Heart left ventricle (tissue), 16 donors: ENCODE results near the gene HELZ. TPM values are rescaled to one million over a fixed set of nuclear protein-coding genes. Genes with fewer than 3 reads are reported as not detected.

ENCODE experiments used
- ATAC-seq, 4 donors: fragments of 200-7000 bp; cut with Tn5 transposase; one replicate each; pipeline ENCODE4 v1.9.1; 2020 to 2022; ENCODE audit warnings: moderate library complexity in 4 of 4, mild to moderate bottlenecking in 3 of 4, moderate number of reproducible peaks in 1 of 4
- DNase-seq, 5 donors: peaks; one replicate each; pipeline ENCODE4 v3.0.0-alpha.2; 2020
- H3K27ac ChIP-seq, 12 donors: fragments of 200-600 bp; sonication (generic) in 4 of 12; one replicate each; pipeline versions ENCODE4 v1.5.0 to v1.8.0; 2016 to 2022; ENCODE audit warnings: mild to moderate bottlenecking in 2 of 12
- H3K27me3 ChIP-seq, 9 donors: fragments of 200-600 bp; sonication (generic) in 2 of 9; one replicate each; pipeline versions ENCODE4 v1.5.1 to v1.8.0; 2016 to 2022; ENCODE audit warnings: mild to moderate bottlenecking in 3 of 9
- H3K36me3 ChIP-seq, 9 donors: fragments of 200-600 bp; sonication (generic) in 2 of 9; one replicate each; pipeline versions ENCODE4 v1.5.0 to v1.8.0; 2018 to 2022; ENCODE audit warnings: mild to moderate bottlenecking in 2 of 9
- H3K4me1 ChIP-seq, 12 donors: fragments of 200-600 bp; sonication (generic) in 4 of 12; one replicate each; pipeline versions ENCODE4 v1.5.0 to v1.8.0; 2016 to 2022; ENCODE audit warnings: mild to moderate bottlenecking in 3 of 12
- H3K4me3 ChIP-seq, 12 donors: fragments of 200-600 bp; sonication (generic) in 4 of 12; one replicate each; pipeline versions ENCODE4 v1.5.0 to v1.8.0; 2017 to 2022; ENCODE audit warnings: mild to moderate bottlenecking in 9 of 12, moderate library complexity in 4 of 12
- H3K9me3 ChIP-seq, 12 donors: fragments of 200-600 bp; sonication (generic) in 4 of 12; one replicate each; pipeline versions ENCODE4 v1.5.0 to v1.8.0; 2016 to 2022; ENCODE audit warnings: mild to moderate bottlenecking in 1 of 12
- POLR2A ChIP-seq, 2 donors: fragments of 450-650 bp; IDR thresholded peaks; one replicate each; pipeline ENCODE4 v1.6.1; 2017; ENCODE audit warnings: antibody characterized with exemption in 2 of 2, mild to moderate bottlenecking in 2 of 2, moderate library complexity in 2 of 2
- WGBS, 4 donors: extraction: QIAGEN DNeasy Blood & Tissue Kit in 2 of 4; methylation state at CpG; one replicate each; pipeline versions ENCODE4 v1.1.5 to v1.1.7; 2013 to 2018; 5-methylcytosine and 5-hydroxymethylcytosine counted together
- intact Hi-C, 10 donors: fragments of 100-400 bp; cut with DNase I; formaldehyde crosslinking; loops; one replicate each; pipeline versions ENCODE4 v1.11.1 to v1.14.2; 2022
- polyA plus RNA-seq, 2 donors: library from polyadenylated mRNA; stranded (reverse); fragments of 200-250 nt; gene quantifications; one replicate each; pipeline ENCODE4 v1.2.3, GENCODE V29; 2013
- total RNA-seq, 9 donors: library from RNA; depleted of rRNA in 2 of 9; stranded (reverse); fragments of >200 nt in 2 of 9; fragmentation: NEBNext Ultra II Directional in 3 of 9; extraction: Animal tissue kit (Norgen Biotek cat#: 25700) in 3 of 9; gene quantifications; one replicate each; pipeline versions ENCODE4 v1.1.0 to v1.2.4, GENCODE V29; 2016 to 2023
- TF ChIP-seq, protein P1 (sequence below), 12 donors: fragments of 200-600 bp; sonication (generic) in 4 of 12; IDR thresholded peaks; one replicate each; pipeline versions ENCODE4 v1.5.0 to v1.8.0; 2018 to 2022; ENCODE audit warnings: antibody characterized with exemption in 12 of 12, mild to moderate bottlenecking in 5 of 12
- donor health status: ischemic (EF 13 %, LVEDD 7.1; RV severe dilation, severe dysfunction).
- donor health status: healthy with polysubstance abuse.
- donor health status: DM: no; HTN: yes; CAD: no.
- donor health status: DM: no; HTN: no; CAD: no.
- donor health status: ischemic (EF 25% LVEDD 6.9; RV normal size, moderate dysfunction).
- donor health status: ischemic (EF 25% LVEDD 5.7; RV mildly dilated, moderate dysfunction).
- donor health status: healthy.
- donor health status: DM: yes; HTN: yes; CAD: no.
- donor health status: ischemic (EF 35%, LVEDD 5.7; RV mildly dilated, moderate dysfunction).
- donor health status: nonischemic (EF 11% LVEDD 7.7; RV severe dilation, severe dysfunction).
- donor health status: DM: yes; HTN: yes; CAD: no.
- donor health status: PGD.
- donor health status: ischemic (EF 29% LVEDD 5.4; RV normal size, mild dysfunction).
- donor health status: nonischemic (EF 23%, LVEDD 6.1; RV moderate dilation, normal function).

Gene HELZ
- total and polyA plus RNA-seq, 11 donors: 5.1 to 48.4 (median 30.3) TPM

GRCh38 chr17:67283731-67284516, 38.9 kb upstream of the HELZ start:
- peaks cover 0 to 16% (median 3%) of the 10 kb centered on the region in 12 donors for H3K4me1 ChIP-seq
- intact Hi-C loops: loop anchor here in 1 of 10 donors (10.0 kb wide), 1 partner anchor 59 kb away; no protein-coding TSS in a partner anchor
- ATAC-seq (no peak), DNase-seq (no peak)
- no peak overlapping the region for H3K27ac ChIP-seq
- no peaks in the 10 kb centered on the region for H3K36me3 ChIP-seq
- no peaks in the 10 kb centered on the region for H3K27me3 ChIP-seq
- H3K4me3 ChIP-seq: no peak overlapping the region
- peaks cover 0 to 6% (median 0%) of the 10 kb centered on the region in 12 donors for H3K9me3 ChIP-seq
- TF ChIP-seq POLR2A (IDR thresholded peaks at IDR 0.05): no peak
- TF ChIP-seq, protein P1, sequence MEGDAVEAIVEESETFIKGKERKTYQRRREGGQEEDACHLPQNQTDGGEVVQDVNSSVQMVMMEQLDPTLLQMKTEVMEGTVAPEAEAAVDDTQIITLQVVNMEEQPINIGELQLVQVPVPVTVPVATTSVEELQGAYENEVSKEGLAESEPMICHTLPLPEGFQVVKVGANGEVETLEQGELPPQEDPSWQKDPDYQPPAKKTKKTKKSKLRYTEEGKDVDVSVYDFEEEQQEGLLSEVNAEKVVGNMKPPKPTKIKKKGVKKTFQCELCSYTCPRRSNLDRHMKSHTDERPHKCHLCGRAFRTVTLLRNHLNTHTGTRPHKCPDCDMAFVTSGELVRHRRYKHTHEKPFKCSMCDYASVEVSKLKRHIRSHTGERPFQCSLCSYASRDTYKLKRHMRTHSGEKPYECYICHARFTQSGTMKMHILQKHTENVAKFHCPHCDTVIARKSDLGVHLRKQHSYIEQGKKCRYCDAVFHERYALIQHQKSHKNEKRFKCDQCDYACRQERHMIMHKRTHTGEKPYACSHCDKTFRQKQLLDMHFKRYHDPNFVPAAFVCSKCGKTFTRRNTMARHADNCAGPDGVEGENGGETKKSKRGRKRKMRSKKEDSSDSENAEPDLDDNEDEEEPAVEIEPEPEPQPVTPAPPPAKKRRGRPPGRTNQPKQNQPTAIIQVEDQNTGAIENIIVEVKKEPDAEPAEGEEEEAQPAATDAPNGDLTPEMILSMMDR (IDR thresholded peaks at IDR 0.05): no peak
- 62 to 77% (median 72%) methylated on average over 5 of the region's 5 CpGs for WGBS, 4 donors

- no peak for TF ChIP-seq POLR2A (IDR thresholded peaks at IDR 0.05)
- TF ChIP-seq, protein P1 (IDR thresholded peaks at IDR 0.05): no peak
- Histone ChIP-seq H3K27ac (no peak overlapping the region), H3K4me1 (peaks cover 0 to 14% (median 2%) of the 10 kb centered on the region in 12 donors), H3K9me3 (no peaks in the 10 kb centered on the region), H3K4me3 (no peak overlapping the region), H3K27me3 (no peaks in the 10 kb centered on the region), H3K36me3 (no peaks in the 10 kb centered on the region)
- DNase-seq: no peak
- WGBS, 4 donors: 74 to 80% (median 77%) methylated on average over 8 of the region's 8 CpGs
- intact Hi-C loops: loop anchor here in 1 of 10 donors (10.0 kb wide), 1 partner anchor 57 kb away; no protein-coding TSS in a partner anchor
- ATAC-seq: no peak
Measured at GRCh38 chr17:67281743-67282142, 36.7 kb upstream of the HELZ start.

GRCh38 chr17:67281053-67281452, 36.1 kb upstream of the HELZ start:
- H3K27ac ChIP-seq: no peak overlapping the region

GRCh38 chr17:67280279-67280678, 35.3 kb upstream of the HELZ start:
- Histone ChIP-seq H3K4me3 (no peak overlapping the region), H3K9me3 (no peaks in the 10 kb centered on the region), H3K27ac (no peak overlapping the region), H3K4me1 (peaks cover 0 to 14% (median 2%) of the 10 kb centered on the region in 12 donors), H3K27me3 (no peaks in the 10 kb centered on the region), H3K36me3 (no peaks in the 10 kb centered on the region)
- intact Hi-C loops: loop anchor here in 1 of 10 donors (10.0 kb wide), 1 partner anchor 55 kb away; no protein-coding TSS in a partner anchor
- TF ChIP-seq POLR2A (IDR thresholded peaks at IDR 0.05): no peak
- TF ChIP-seq, protein P1 (IDR thresholded peaks at IDR 0.05): no peak
- DNase-seq: peak in 4 of 5 donors; percentile 25 to 66 (median 40)
- ATAC-seq: peak in 3 of 4 donors; percentile 75 to 92 (median 86)
- WGBS, 4 donors: 39 to 63% (median 39%) methylated on average over 6 of the region's 6 CpGs

More at GRCh38 chr17:67281053-67281452, 36.1 kb upstream of the HELZ start:
- Histone ChIP-seq H3K27me3 (no peaks in the 10 kb centered on the region), H3K9me3 (no peaks in the 10 kb centered on the region), H3K4me1 (peaks cover 0 to 14% (median 2%) of the 10 kb centered on the region in 12 donors), H3K4me3 (no peak overlapping the region), H3K36me3 (no peaks in the 10 kb centered on the region)
- DNase-seq (no peak), ATAC-seq (no peak)
- intact Hi-C loops: loop anchor here in 1 of 10 donors (10.0 kb wide), 1 partner anchor 56 kb away; no protein-coding TSS in a partner anchor
- 68 to 81% (median 75%) methylated on average over 3 of the region's 3 CpGs for WGBS, 4 donors
- TF ChIP-seq POLR2A (IDR thresholded peaks at IDR 0.05): no peak
- TF ChIP-seq, protein P1 (IDR thresholded peaks at IDR 0.05): no peak
